Kidney (tissue), 14 donors: ENCODE results near the gene PAXX. TPM values are rescaled to one million over a fixed set of nuclear protein-coding genes. Genes with fewer than 3 reads are reported as not detected.

ENCODE experiments used
- DNase-seq, 5 donors: peaks; one replicate each; pipeline ENCODE4 v3.0.0-alpha.2; 2013 to 2020
- FAIRE-seq: peaks from 2 replicates; lab custom pipeline; 2012; peaks lifted over from hg19 to GRCh38; lab: Jason Lieb, UNC
- H3K27ac ChIP-seq, 2 donors: one replicate each; pipeline ENCODE4 v1.7.0; 2013; ENCODE audit warnings: low read depth in 2 of 2, low read length in 2 of 2, inconsistent platforms in 1 of 2
- H3K27me3 ChIP-seq: one replicate; pipeline ENCODE4 v1.7.1; 2013; ENCODE audit warnings: low read length, inconsistent platforms; ENCODE audit not compliant: control insufficient read depth, insufficient read depth
- H3K36me3 ChIP-seq, 3 donors: one replicate each; pipeline versions ENCODE4 v1.7.0 to v1.7.1; 2013; ENCODE audit warnings: low read length in 3 of 3, control low read depth in 1 of 3, inconsistent platforms in 1 of 3; ENCODE audit not compliant: insufficient read depth in 3 of 3, control insufficient read depth in 2 of 3
- H3K4me1 ChIP-seq, 3 donors: one replicate each; pipeline versions ENCODE4 v1.7.0 to v1.7.1; 2013; ENCODE audit warnings: low read length in 3 of 3, inconsistent platforms in 1 of 3, low read depth in 1 of 3; ENCODE audit not compliant: control insufficient read depth in 2 of 3, insufficient read depth in 2 of 3
- H3K4me3 ChIP-seq, 3 donors: one replicate each; pipeline versions ENCODE4 v1.7.0 to v1.8.1; 2013; ENCODE audit warnings: low read length in 3 of 3, control low read depth in 1 of 3, inconsistent platforms in 1 of 3
- H3K9ac ChIP-seq, 3 donors: one replicate each; pipeline versions ENCODE4 v1.7.0 to v1.7.1; 2013; ENCODE audit warnings: low read length in 3 of 3, control low read depth in 1 of 3, inconsistent platforms in 1 of 3
- H3K9me3 ChIP-seq, 3 donors: one replicate each; pipeline versions ENCODE4 v1.7.0 to v1.7.1; 2013; ENCODE audit warnings: low read length in 3 of 3, control low read depth in 1 of 3, inconsistent platforms in 1 of 3; ENCODE audit not compliant: control insufficient read depth in 2 of 3, insufficient read depth in 1 of 3
- CTCF ChIP-seq: IDR thresholded peaks from 3 replicates; pipeline ENCODE4 v1.5.1; 2012; ENCODE audit warnings: mild to moderate bottlenecking, moderate library complexity, borderline replicate concordance; ENCODE audit not compliant: insufficient read depth; ENCODE audit errors: extremely low read depth
- intact Hi-C: fragments of 100-400 bp; cut with DNase I; formaldehyde crosslinking; loops from one replicate; pipeline ENCODE4 v1.11.1; 2022
- polyA plus RNA-seq: library from polyadenylated mRNA; stranded (reverse); fragments of 350-450 nt; fragmentation: Illumina TruSeq; extraction: RNeasy Lipid Tissue Mini Kit (QIAGEN cat#74804); gene quantifications from one replicate; pipeline ENCODE4 v1.2.3, GENCODE V29; 2014; ENCODE audit warnings: low read depth, low replicate concordance; ENCODE audit not compliant: insufficient read depth
- total RNA-seq: library from RNA; stranded (reverse); fragmentation: NEBNext Ultra II Directional; extraction: Animal tissue kit (Norgen Biotek cat#: 25700); gene quantifications from one replicate; pipeline ENCODE4 v1.2.1, GENCODE V29; 2021
- donor health status: control.
- donor health status: control.
- donor health status: control.
- donor health status: control.
- donor health status: control.
- donor health status: DM: yes; HTN: yes; CAD: no.
- donor health status: Normal renal cell carcinoma (clear cell type).

Gene PAXX
- total and polyA plus RNA-seq, 2 donors from 2014 or later: 54.2 to 80.9 TPM

GRCh38 chr9:137042751-137043727 is 50.8 kb downstream of the PAXX start:
- H3K4me3 ChIP-seq: no peak overlapping the region
- H3K4me1 ChIP-seq: peaks cover 0 to 21% (median 0%) of the 10 kb centered on the region in 3 donors
- H3K27me3 ChIP-seq: peaks cover 12% of the 10 kb centered on the region
- no peak overlapping the region for H3K9ac ChIP-seq
- no peak for TF ChIP-seq CTCF
- no peaks in the 10 kb centered on the region for H3K36me3 ChIP-seq
- DNase-seq (no peak), FAIRE-seq (no peak)
- H3K27ac ChIP-seq: peak overlapping the region; percentile 16 to 65
- H3K9me3 ChIP-seq: no peaks in the 10 kb centered on the region
- intact Hi-C loops: no loop called here

Other genes with a start within 250 kb of the PAXX start
Only the 30 nearest of the 39 such genes appear.
- gene TMEM141, start 201.1 kb upstream of the PAXX start, total RNA-seq: 96.5 TPM
- gene TMEM141, start 201.1 kb upstream of the PAXX start, polyA plus RNA-seq: 403 TPM
- gene CCDC183, start 196.1 kb upstream of the PAXX start, total RNA-seq: 0.88 TPM
- 3.1 TPM for gene CCDC183, start 196.1 kb upstream of the PAXX start, polyA plus RNA-seq
- 70.3 TPM for gene RABL6, start 184.5 kb upstream of the PAXX start, total RNA-seq
- gene RABL6, start 184.5 kb upstream of the PAXX start, polyA plus RNA-seq: 60.4 TPM
- gene AJM1, start 149.9 kb upstream of the PAXX start, total RNA-seq: 5.3 TPM
- gene AJM1, start 149.9 kb upstream of the PAXX start, polyA plus RNA-seq: 2.5 TPM
- gene PHPT1, start 143.0 kb upstream of the PAXX start, total RNA-seq: 108 TPM
- 283 TPM for gene PHPT1, start 143.0 kb upstream of the PAXX start, polyA plus RNA-seq
- gene MAMDC4, start 140.1 kb upstream of the PAXX start, total RNA-seq: 8.1 TPM
- gene MAMDC4, start 140.1 kb upstream of the PAXX start, polyA plus RNA-seq: 5.8 TPM
- 316 TPM for gene EDF1, start 126.1 kb upstream of the PAXX start, total RNA-seq
- 888 TPM for gene EDF1, start 126.1 kb upstream of the PAXX start, polyA plus RNA-seq
- 16.9 TPM for gene TRAF2, start 105.9 kb upstream of the PAXX start, total RNA-seq
- gene TRAF2, start 105.9 kb upstream of the PAXX start, polyA plus RNA-seq: 11.4 TPM
- 97.2 TPM for gene FBXW5, start 47.7 kb upstream of the PAXX start, total RNA-seq
- gene FBXW5, start 47.7 kb upstream of the PAXX start, polyA plus RNA-seq: 92.5 TPM
- gene C8G, start 47.2 kb upstream of the PAXX start, total RNA-seq: 1.9 TPM
- gene C8G, start 47.2 kb upstream of the PAXX start, polyA plus RNA-seq: 2.1 TPM
- gene LCN12, start 40.1 kb upstream of the PAXX start, total RNA-seq: 42.9 TPM
- gene LCN12, start 40.1 kb upstream of the PAXX start, polyA plus RNA-seq: 35.5 TPM
- gene PTGDS, start 14.9 kb upstream of the PAXX start, total RNA-seq: 236 TPM
- gene PTGDS, start 14.9 kb upstream of the PAXX start, polyA plus RNA-seq: 709 TPM
- gene LCNL1, start 9.4 kb upstream of the PAXX start, total RNA-seq: 1.4 TPM
- gene LCNL1, start 9.4 kb upstream of the PAXX start, polyA plus RNA-seq: 0.54 TPM
- 4.0 TPM for gene CLIC3, start 4.1 kb downstream of the PAXX start, total RNA-seq
- gene CLIC3, start 4.1 kb downstream of the PAXX start, polyA plus RNA-seq: 2.1 TPM
- 72.1 TPM for gene ABCA2, start 35.8 kb downstream of the PAXX start, total RNA-seq
- 39.2 TPM for gene ABCA2, start 35.8 kb downstream of the PAXX start, polyA plus RNA-seq
- gene FUT7, start 39.7 kb downstream of the PAXX start, total RNA-seq: 0.60 TPM
- gene FUT7, start 39.7 kb downstream of the PAXX start, polyA plus RNA-seq: not detected
- gene NPDC1, start 53.8 kb downstream of the PAXX start, total RNA-seq: 189 TPM
- 80.2 TPM for gene NPDC1, start 53.8 kb downstream of the PAXX start, polyA plus RNA-seq
- 9.3 TPM for gene ENTPD2, start 61.6 kb downstream of the PAXX start, total RNA-seq
- 5.5 TPM for gene ENTPD2, start 61.6 kb downstream of the PAXX start, polyA plus RNA-seq
- gene SAPCD2, start 78.1 kb downstream of the PAXX start, total RNA-seq: 2.3 TPM
- gene SAPCD2, start 78.1 kb downstream of the PAXX start, polyA plus RNA-seq: 1.7 TPM
- 12.7 TPM for gene UAP1L1, start 85.1 kb downstream of the PAXX start, total RNA-seq
- 14.4 TPM for gene UAP1L1, start 85.1 kb downstream of the PAXX start, polyA plus RNA-seq
- gene MAN1B1, start 94.6 kb downstream of the PAXX start, total RNA-seq: 63.2 TPM
- 57.3 TPM for gene MAN1B1, start 94.6 kb downstream of the PAXX start, polyA plus RNA-seq
- 164 TPM for gene DPP7, start 122.3 kb downstream of the PAXX start, total RNA-seq
- 205 TPM for gene DPP7, start 122.3 kb downstream of the PAXX start, polyA plus RNA-seq
- gene GRIN1, start 146.7 kb downstream of the PAXX start, total RNA-seq: 0.47 TPM
- gene GRIN1, start 146.7 kb downstream of the PAXX start, polyA plus RNA-seq: not detected
- 0.25 TPM for gene LRRC26, start 177.6 kb downstream of the PAXX start, total RNA-seq
- gene LRRC26, start 177.6 kb downstream of the PAXX start, polyA plus RNA-seq: not detected
- gene TMEM210, start 179.6 kb downstream of the PAXX start, total RNA-seq: not detected
- not detected for gene TMEM210, start 179.6 kb downstream of the PAXX start, polyA plus RNA-seq
- 57.2 TPM for gene ANAPC2, start 196.1 kb downstream of the PAXX start, total RNA-seq
- 19.9 TPM for gene ANAPC2, start 196.1 kb downstream of the PAXX start, polyA plus RNA-seq
- gene SSNA1, start 196.3 kb downstream of the PAXX start, total RNA-seq: 52.5 TPM
- 131 TPM for gene SSNA1, start 196.3 kb downstream of the PAXX start, polyA plus RNA-seq
- 49.5 TPM for gene TPRN, start 208.3 kb downstream of the PAXX start, total RNA-seq
- 47.2 TPM for gene TPRN, start 208.3 kb downstream of the PAXX start, polyA plus RNA-seq
- gene TMEM203, start 213.2 kb downstream of the PAXX start, total RNA-seq: 36.3 TPM
- 53.5 TPM for gene TMEM203, start 213.2 kb downstream of the PAXX start, polyA plus RNA-seq
- 17.8 TPM for gene NDOR1, start 213.3 kb downstream of the PAXX start, total RNA-seq
- 5.9 TPM for gene NDOR1, start 213.3 kb downstream of the PAXX start, polyA plus RNA-seq